ENCODE results near the gene THSD4.
"Not testable (repeated sequence)": the region's sequence is repeated elsewhere in the genome, so short reads cannot be mapped to it uniquely, and the experiment has no call there.

Gene THSD4

DNA sequence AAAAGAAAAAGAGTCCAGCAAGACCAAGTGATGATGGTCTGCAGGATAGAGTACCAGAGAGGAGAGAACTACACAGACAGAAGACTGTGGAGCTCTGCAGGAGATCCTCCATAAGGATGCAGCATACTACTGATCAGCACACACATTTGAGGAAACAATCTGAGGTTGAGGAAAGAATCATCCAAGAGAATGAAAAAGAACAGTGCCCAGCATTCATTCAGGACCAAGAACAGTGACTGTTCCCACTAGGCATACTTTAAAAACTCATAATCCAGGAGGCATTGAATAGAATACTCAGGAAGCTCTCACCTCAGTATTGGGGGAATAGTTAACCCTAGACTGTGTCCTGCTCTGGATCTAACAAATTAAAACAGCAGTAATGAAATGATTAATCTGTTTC, 54.9 kb downstream of the THSD4 start:
- no peak for TF ChIP-seq JUND (IDR thresholded peaks at IDR 0.05; ENCODE audit: low read depth)

DNA sequence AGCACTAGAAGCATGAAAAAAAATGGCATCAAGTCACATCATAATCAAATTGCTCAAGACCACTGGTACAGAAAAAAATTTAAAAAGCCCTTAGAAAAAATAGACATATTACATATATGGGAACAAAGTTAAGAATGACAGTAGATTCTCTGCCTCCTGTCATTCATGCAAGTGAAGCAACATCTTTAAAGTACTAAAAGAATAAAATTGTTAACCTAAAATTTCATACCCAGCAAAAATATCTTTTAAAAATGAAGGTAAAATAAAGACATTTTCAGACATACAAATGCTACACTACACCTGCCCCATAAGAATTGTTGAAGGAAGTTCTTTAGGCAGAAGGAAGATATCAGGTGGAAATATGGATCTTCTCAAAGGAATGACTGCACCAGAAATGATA, 55.9 kb downstream of the THSD4 start:
- DNase-seq (ENCODE audit: low read depth in 1 of 2, low spot score in 1 of 2) = no peak
- no peak for TF ChIP-seq JUND (IDR thresholded peaks at IDR 0.05; ENCODE audit: low read depth)
- in situ Hi-C loops (cut with HindIII; ENCODE audit: low pct_unique_long_range_greater_than_20kb, low sequenced_read_pairs) = no loop called here

More for the DNA sequence above, 54.9 kb downstream of the THSD4 start:
- no peak for DNase-seq (ENCODE audit: low read depth in 1 of 2, low spot score in 1 of 2)
- in situ Hi-C loops (cut with HindIII; ENCODE audit: low pct_unique_long_range_greater_than_20kb, low sequenced_read_pairs) = no loop called here

- DNase-seq (ENCODE audit: low read depth in 1 of 2, low spot score in 1 of 2); in situ Hi-C loops (cut with HindIII; ENCODE audit: low pct_unique_long_range_greater_than_20kb, low sequenced_read_pairs): not testable (repeated sequence)
These were observed 59.1 kb downstream of the THSD4 start for GRCh38 chr15:71174360-71174759.

- no peak for TF ChIP-seq JUND (IDR thresholded peaks at IDR 0.05; ENCODE audit: low read depth)
- no peak for DNase-seq (ENCODE audit: low read depth in 1 of 2, low spot score in 1 of 2)
- in situ Hi-C loops (cut with HindIII; ENCODE audit: low pct_unique_long_range_greater_than_20kb, low sequenced_read_pairs) = no loop called here
These were observed 65.9 kb downstream of the THSD4 start for GRCh38 chr15:71180986-71181853.

DNA sequence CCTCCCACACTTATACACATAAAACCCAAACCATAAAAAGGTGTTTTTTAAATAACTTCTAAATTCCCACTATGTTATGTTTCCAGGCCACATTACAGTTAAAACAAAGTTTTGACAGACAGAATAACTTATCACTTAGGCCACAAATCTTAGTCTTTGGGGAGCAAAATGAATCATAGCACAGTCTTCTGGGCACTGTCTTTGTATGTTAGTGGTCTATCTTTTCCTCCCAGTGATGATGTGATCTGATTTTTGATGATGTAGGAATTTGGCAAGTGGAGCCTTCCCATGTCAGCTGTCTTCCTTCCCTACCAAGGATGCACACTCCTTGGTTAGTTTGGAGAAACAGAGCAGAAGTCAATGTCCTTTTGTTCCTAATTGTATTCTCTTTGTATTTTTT, 67.3 kb downstream of the THSD4 start:
- DNase-seq (ENCODE audit: low read depth in 1 of 2, low spot score in 1 of 2) = no peak
- TF ChIP-seq JUND (IDR thresholded peaks at IDR 0.05; ENCODE audit: low read depth) = no peak
- in situ Hi-C loops (cut with HindIII; ENCODE audit: low pct_unique_long_range_greater_than_20kb, low sequenced_read_pairs) = no loop called here

- DNase-seq (ENCODE audit: low read depth in 1 of 2, low spot score in 1 of 2) = no peak
- in situ Hi-C loops (cut with HindIII; ENCODE audit: low pct_unique_long_range_greater_than_20kb, low sequenced_read_pairs) = no loop called here
- no peak for TF ChIP-seq JUND (IDR thresholded peaks at IDR 0.05; ENCODE audit: low read depth)
These were observed 67.8 kb downstream of the THSD4 start for GRCh38 chr15:71183063-71183462.

DNA sequence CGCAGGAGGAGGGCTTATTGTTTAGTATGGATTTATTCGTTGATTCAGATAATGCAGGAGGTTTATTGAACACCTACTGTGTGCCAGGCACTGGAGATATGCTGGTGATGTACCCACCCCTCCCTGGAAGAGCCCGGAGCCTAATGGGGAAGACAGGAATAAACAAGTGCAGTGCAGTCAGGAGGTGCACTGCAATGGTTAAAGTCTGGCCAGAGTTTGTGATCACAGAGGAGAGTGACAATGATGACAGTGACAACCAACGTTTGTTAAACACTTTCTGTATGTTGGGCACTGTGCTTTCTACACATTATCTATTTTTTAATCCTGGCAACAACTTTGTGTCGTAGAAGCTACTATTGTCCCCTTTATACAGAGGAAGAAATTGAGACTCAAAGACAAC, 70.4 kb downstream of the THSD4 start:
- TF ChIP-seq JUND (IDR thresholded peaks at IDR 0.05; ENCODE audit: low read depth) = no peak
- in situ Hi-C loops (cut with HindIII; ENCODE audit: low pct_unique_long_range_greater_than_20kb, low sequenced_read_pairs) = no loop called here
- DNase-seq (ENCODE audit: low read depth in 1 of 2, low spot score in 1 of 2) = no peak

GRCh38 chr15:71186267-71186666, 71.0 kb downstream of the THSD4 start:
- no peak for DNase-seq (ENCODE audit: low read depth in 1 of 2, low spot score in 1 of 2)
- in situ Hi-C loops (cut with HindIII; ENCODE audit: low pct_unique_long_range_greater_than_20kb, low sequenced_read_pairs) = no loop called here
- TF ChIP-seq JUND (IDR thresholded peaks at IDR 0.05; ENCODE audit: low read depth) = no peak

DNA sequence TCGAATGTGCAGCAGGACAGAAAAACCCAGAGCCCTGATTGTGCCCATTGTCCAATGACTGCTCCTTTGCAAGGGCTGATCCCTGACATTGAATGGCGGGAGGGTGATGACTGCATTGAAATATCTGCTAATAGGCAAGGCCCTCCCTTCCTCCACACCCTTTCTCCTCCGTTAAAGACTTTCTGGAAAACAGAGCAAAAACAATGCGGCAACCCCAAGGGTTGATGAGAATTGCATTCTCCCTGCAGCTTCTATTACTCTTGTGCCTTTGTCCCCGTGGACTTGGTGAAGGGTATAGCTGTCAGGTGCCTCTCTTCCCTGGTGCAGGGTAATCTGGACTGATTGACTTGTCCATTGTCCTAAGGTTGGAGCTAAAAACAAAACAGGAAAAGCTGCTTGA, 71.8 kb downstream of the THSD4 start:
- no peak for TF ChIP-seq JUND (IDR thresholded peaks at IDR 0.05; ENCODE audit: low read depth)
- no peak for DNase-seq (ENCODE audit: low read depth in 1 of 2, low spot score in 1 of 2)
- in situ Hi-C loops (cut with HindIII; ENCODE audit: low pct_unique_long_range_greater_than_20kb, low sequenced_read_pairs) = no loop called here

GRCh38 chr15:71187526-71187925, 72.3 kb downstream of the THSD4 start:
- in situ Hi-C loops (cut with HindIII; ENCODE audit: low pct_unique_long_range_greater_than_20kb, low sequenced_read_pairs) = no loop called here
- no peak for TF ChIP-seq JUND (IDR thresholded peaks at IDR 0.05; ENCODE audit: low read depth)
- no peak for DNase-seq (ENCODE audit: low read depth in 1 of 2, low spot score in 1 of 2)

- in situ Hi-C loops (cut with HindIII; ENCODE audit: low pct_unique_long_range_greater_than_20kb, low sequenced_read_pairs) = no loop called here
- TF ChIP-seq JUND (IDR thresholded peaks at IDR 0.05; ENCODE audit: low read depth) = no peak
- no peak for DNase-seq (ENCODE audit: low read depth in 1 of 2, low spot score in 1 of 2)
These were observed 74.4 kb downstream of the THSD4 start for GRCh38 chr15:71189718-71190117.

DNA sequence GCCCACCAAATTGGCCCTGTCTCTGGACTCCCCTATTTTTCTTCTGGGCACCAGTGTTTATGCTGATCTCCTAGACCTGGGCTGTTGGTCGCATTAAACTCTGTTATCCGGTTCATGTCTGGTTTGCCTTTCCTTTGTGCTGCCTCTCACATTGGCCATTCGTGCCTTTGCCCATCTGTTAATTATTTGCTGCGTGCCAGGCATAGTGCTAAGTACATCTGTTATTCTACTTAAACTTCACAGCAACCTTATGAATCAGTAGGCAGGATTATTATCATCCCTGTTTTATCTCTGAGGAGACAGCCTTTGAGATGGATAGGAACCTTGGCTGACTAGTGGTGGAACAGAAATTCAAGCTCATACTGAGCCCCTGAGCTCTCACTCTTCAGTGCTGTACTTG, 76.0 kb downstream of the THSD4 start:
- no peak for DNase-seq (ENCODE audit: low read depth in 1 of 2, low spot score in 1 of 2)
- in situ Hi-C loops (cut with HindIII; ENCODE audit: low pct_unique_long_range_greater_than_20kb, low sequenced_read_pairs) = no loop called here
- no peak for TF ChIP-seq JUND (IDR thresholded peaks at IDR 0.05; ENCODE audit: low read depth)

DNA sequence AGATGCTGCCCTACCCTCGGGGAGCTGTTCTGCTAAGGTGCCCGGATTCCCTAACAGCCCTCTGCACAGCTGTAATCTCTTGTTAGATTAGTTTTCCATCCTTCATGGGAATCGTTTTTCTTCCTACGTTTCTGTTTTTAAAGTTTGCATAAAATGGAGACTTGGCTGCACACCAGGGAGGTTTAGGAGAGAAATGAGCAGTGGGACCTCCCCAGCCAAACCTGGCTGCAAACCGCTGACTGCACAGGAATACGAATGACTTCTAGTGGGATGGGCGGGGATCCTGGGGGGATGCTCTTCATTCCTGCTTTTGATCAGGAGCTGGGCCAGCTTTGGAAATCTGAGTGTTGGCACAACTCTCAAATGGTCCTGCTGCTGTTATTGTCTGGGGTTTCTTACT, 77.5 kb downstream of the THSD4 start:
- DNase-seq (ENCODE audit: low read depth in 1 of 2, low spot score in 1 of 2) = no peak
- in situ Hi-C loops (cut with HindIII; ENCODE audit: low pct_unique_long_range_greater_than_20kb, low sequenced_read_pairs) = no loop called here
- TF ChIP-seq JUND (IDR thresholded peaks at IDR 0.05; ENCODE audit: low read depth) = no peak

- TF ChIP-seq JUND (IDR thresholded peaks at IDR 0.05; ENCODE audit: low read depth) = no peak
- in situ Hi-C loops (cut with HindIII; ENCODE audit: low pct_unique_long_range_greater_than_20kb, low sequenced_read_pairs) = no loop called here
- no peak for DNase-seq (ENCODE audit: low read depth in 1 of 2, low spot score in 1 of 2)
These were observed 79.0 kb downstream of the THSD4 start for GRCh38 chr15:71194286-71194685.
